GM21723 (cell line): ENCODE results near the gene CYSRT1.

Experiments used
- ATAC-seq: cut with Tn5 transposase; IDR thresholded peaks from one replicate; pipeline ENCODE4 v1.9.1; 2021; ENCODE audit warnings: mild to moderate bottlenecking, moderate library complexity; ENCODE audit not compliant: unreplicated experiment

Gene CYSRT1

DNA sequence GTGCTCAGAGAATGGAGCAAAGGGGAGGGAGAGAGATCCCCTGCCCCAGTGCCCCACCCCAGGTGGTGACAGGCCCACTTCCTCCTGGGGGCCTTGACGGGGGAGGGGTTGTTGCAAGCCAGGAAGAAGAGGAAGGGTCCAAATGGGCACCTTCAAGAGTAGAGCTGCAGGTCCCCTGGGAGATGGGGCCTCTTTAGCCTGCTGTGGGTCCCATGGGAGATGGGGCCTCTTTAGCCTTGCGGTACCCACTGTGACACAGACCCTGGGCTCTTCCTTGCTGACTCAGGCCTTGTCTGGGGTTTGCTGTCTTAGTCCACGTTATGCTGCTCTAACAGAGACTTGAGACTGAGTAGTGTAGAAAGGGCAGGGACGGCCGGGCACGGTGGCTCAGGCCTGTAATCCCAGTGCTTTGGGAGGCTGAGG is 43.0 kb downstream of the CYSRT1 start:
- ATAC-seq: no peak

DNA sequence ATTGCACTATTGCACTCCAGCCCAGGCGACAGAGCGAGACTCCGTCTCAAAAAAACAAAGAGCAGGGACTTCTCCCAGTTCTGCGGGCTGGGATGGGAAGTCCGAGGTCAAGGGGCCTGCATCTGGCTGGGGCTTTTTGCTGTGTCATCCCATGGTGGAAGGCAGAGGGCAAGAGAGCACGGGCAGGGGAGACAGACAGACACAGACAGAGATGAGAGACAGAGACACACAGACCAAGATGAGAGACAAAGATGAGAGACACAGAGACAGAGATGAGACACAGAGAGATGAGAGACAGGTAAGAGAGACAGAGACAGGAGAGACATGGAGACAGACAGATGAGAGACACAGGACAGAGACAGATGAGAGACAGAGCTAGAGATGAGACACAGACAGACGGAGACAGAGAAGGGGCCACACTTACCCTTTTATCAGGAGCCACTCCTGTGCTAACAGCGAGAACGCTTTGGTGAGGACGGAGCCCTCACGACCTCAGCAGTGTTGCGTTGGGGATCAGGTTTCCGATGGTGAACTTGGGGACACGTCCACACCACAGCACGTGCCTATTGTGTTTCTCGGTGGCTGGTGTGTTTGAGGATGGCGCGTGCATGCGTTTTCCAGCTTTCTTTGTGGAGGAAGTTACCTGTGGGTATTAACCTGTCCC is 43.7 kb downstream of the CYSRT1 start:
- ATAC-seq: no peak

DNA sequence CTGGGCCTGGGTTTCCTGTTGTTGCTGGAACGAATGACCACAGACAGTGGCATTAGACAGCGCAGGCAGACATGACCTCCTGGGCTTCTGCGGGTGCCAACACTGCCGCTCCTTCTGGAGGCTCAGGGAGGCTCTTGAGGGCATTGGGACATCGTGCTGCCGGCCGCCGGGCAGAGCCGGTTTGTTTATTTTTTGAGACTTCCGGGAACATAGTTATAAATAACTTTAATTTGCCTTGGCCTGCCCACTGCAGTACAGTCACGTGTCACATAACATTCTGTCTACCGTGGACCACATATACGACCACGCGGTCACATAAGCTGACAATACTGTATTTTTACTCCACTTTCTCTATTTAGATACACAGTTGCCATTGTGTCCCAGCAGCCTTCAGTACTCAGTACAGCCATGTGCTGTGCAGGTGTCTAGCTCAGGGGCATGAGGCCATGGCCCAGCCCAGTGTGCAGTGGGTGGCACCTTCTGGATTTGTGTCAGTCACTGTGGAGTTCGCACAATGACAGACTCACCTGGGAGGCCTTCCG is 44.3 kb downstream of the CYSRT1 start:
- ATAC-seq: no peak

DNA sequence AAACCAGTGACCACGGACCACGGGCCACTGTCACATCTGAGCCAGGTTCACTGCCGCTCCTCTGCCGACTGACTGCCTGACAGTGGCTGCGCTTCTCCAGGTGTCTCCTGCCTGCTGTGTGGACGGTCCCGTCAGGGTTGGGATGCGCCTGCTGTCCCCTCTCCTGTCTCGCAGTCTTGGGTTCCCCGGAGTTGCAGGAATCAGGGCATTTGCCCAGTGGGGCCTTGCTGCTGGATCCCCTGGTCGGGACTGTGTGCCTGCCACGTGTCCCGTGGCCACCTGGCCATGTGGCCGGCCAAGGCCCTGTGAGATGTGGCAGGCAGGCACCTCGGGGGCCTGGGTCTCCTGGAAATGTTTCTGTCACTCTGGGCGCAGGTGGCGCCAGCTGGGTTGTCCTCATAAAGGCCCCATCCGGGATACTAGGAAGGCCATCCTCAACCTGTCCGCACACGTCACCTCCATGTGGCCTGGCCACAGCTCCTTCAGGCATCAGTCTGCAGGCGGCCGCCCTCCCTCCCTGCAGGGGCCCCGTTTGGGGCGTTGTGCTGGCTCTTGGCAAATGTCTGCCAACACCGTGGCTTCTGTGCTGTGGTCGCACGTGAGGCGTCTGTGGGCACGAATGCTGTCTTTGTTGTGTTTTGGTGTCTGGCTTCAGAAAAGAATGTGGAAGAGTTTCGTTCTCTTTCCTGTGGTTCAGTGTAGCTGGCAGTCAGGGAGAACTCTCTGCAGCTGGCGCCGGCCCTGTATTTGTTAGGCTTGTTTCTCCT is 46.1 kb downstream of the CYSRT1 start:
- ATAC-seq: no peak

DNA sequence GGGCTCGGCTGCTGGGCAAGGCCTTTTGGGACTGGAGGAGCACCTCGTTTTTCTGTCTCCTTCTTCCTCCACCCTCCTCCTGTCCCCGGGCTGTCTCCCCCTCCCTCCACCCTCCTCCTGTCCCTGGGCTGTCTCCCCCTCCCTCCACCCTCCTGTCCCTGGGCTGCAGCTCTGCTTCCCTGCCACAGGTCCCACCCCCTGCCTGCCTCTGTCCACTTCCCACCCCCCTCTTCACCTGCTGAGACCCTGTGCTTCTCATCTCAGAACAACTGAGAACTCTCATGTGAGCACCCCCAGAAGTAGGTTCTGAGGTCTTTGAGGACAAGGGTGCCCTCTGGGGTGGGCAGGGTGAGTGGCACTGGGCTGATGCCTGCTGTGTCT is 46.7 kb downstream of the CYSRT1 start:
- ATAC-seq: no peak

DNA sequence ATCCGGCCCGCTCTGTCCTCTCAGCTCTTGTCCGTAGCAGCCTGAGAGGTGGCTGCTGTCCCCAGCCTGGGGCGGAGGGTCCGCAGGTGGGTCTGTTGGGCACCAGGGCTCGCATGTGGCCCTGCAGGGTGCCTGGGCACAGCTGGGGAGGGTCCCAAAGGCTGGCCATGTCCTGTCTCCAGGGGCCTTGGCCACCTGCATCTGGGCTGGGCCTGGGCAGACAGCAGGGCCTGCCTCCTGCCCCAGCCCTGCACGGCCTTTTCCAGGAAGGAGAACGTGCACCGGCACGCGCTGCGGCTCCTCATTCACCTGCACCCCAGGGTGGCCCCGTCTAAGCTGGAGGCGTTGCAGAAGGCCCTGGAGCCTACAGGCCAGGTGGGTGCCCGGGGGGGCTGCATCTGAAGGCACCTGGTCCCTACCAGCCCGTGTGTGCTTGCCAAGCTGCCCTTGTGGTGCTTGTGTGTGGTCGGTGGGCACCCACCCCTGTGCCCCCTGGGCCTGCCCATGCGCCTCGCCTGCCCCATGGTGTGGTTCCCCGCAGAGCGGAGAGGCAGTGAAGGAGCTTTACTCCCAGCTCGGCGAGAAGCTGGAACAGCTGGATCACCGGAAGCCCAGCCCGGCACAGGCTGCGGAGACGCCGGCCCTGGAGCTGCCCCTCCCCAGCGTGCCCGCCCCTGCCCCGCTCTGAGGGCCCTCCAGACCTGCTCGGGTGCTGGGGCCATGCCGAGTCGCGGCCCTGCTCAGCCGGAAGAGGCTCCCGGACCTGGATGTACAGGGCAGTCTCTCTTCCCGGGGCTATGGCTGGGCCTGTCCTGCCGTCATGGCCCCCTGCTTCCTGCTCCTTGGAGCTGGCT is 47.5 kb downstream of the CYSRT1 start:
- ATAC-seq: no peak

DNA sequence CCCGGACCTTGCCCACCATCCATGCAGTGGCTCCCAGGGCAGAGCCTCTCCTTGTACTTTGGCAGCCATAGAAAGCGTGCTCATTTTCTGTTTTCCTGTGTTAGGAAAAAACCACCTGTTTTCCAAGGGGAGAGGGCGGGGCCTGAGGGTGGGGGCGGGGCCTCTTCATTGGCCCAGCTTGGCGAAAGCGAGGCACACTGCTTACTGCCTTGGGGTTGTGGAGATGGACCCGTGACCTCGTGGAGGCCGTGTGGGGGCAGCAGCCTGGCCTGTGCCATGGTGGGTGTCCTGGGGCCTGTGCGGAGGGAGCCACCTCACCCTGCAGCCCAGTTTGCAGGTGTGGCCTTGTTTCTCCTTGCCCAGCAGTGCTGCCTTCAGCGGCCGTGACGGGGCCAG is 48.1 kb downstream of the CYSRT1 start:
- ATAC-seq: no peak

DNA sequence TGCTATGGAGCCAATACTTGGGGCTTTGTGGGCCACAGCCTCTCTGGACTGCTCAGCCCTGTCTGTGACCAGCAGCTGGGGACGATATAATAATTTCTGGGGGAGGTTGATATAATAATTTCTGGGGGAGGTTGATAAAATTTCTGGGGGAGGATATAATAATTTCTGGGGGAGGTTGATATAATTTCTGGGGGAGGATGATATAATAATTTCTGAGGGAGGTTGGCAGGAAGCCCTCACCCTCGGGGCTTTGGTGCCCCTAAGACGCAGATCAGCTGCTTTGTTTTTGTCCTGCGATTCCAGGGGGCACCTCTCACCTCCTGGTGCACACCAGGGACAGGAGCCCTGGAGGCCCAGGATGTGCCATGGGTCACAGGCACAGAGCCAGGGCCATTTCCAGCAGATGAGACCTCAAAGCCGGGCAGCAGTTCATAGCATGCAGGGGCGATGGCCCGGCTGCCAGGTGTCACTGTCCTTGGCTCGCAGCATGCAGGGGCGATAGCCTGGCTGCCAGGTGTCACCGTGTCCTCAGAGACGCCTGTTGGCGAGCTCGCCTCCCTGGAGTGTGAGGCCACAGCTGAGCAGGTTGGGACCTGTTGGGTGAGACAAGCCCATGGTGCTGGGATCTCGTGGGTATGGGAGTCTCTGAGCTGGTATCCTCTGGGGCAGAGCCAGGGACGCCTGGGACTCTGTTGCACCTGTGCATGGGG is 48.8 kb downstream of the CYSRT1 start:
- ATAC-seq: no peak

DNA sequence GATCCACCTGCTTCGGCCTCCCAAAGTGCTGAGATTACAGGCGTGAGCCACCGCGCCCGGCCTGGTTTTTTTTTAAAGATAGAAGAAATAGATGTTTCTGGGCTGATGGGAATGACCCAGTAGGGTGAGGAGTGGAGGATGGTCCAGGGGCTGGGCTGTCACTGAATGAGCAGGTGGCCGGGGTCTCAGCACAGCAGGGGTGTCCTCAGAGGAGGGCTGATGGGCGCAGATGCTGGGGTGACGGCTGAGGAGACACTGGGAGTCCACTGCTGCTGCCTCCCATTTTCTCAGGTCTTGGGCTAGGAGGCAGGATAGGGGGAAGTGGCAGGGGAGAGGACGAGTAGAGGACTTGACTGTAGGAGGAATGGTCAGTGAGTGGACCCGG is 50.2 kb downstream of the CYSRT1 start:
- no peak for ATAC-seq
